GM12891 (cell line): ENCODE measurements around the gene MRPS35.

Source experiments
- PAX5 ChIP-seq: IDR thresholded peaks from 2 replicates; pipeline ENCODE4 v1.6.1; 2011; ENCODE audit warnings: low read length, moderate library complexity, mild to moderate bottlenecking; ENCODE audit not compliant: insufficient read depth, severe bottlenecking
- POLR2A ChIP-seq: IDR thresholded peaks from 2 replicates; pipeline ENCODE4 v1.6.1; 2011; ENCODE audit warnings: low read depth, low read length, control low read depth
- POLR2AphosphoS5 ChIP-seq: IDR thresholded peaks from 2 replicates; pipeline ENCODE4 v1.6.1; 2011; ENCODE audit warnings: low read depth, low read length, control low read depth
- POU2F2 ChIP-seq: IDR thresholded peaks from 2 replicates; pipeline ENCODE4 v1.6.1; 2011; ENCODE audit warnings: low read depth, mild to moderate bottlenecking, control low read depth, low read length, moderate library complexity
- SPI1 ChIP-seq: IDR thresholded peaks from 2 replicates; pipeline ENCODE4 v1.6.1; 2011; ENCODE audit warnings: low read depth, low read length, control low read depth
- TAF1 ChIP-seq: IDR thresholded peaks from 2 replicates; pipeline ENCODE4 v1.6.1; 2011; ENCODE audit warnings: low read depth, low read length, control low read depth

GRCh38 chr12:27790179-27790578 lies 79.5 kb downstream of the MRPS35 start:
- TF ChIP-seq POLR2AphosphoS5 (no peak), TAF1 (no peak), SPI1 (no peak), POLR2A (no peak), POU2F2 (no peak), PAX5 (no peak)
